Measurements from ENCODE around the gene TCF12.
A peak's percentile ranks its signal among the peaks of the same experiment; 100 is the strongest.
"Not testable (repeated sequence)": the region's sequence is repeated elsewhere in the genome, so short reads cannot be mapped to it uniquely, and the experiment has no call there.

Gene TCF12

GRCh38 chr15:57146506-57147201 is 228.2 kb downstream of the TCF12 start:
- DNase-seq, result peak; percentile 74 to 78

GRCh38 chr15:57147621-57148020 is 229.2 kb downstream of the TCF12 start:
- DNase-seq, result no peak

GRCh38 chr15:57148262-57148661 is 229.8 kb downstream of the TCF12 start:
- no peak for DNase-seq

GRCh38 chr15:57149196-57149595 is 230.8 kb downstream of the TCF12 start:
- no peak for DNase-seq

- no peak for DNase-seq
Measured at GRCh38 chr15:57150066-57150865, 231.8 kb downstream of the TCF12 start.

GRCh38 chr15:57150866-57151203 is 232.4 kb downstream of the TCF12 start:
- DNase-seq, result not testable (repeated sequence)

GRCh38 chr15:57152133-57152532 is 233.7 kb downstream of the TCF12 start:
- DNase-seq, result no peak

- no peak for DNase-seq
Measured at GRCh38 chr15:57152666-57153539, 234.5 kb downstream of the TCF12 start.

GRCh38 chr15:57156210-57156884 is 237.9 kb downstream of the TCF12 start:
- no peak for DNase-seq

- no peak for DNase-seq
Measured at GRCh38 chr15:57158589-57158988, 240.1 kb downstream of the TCF12 start.

GRCh38 chr15:57158997-57159668 is 240.7 kb downstream of the TCF12 start:
- no peak for DNase-seq

- DNase-seq, result no peak
Measured at GRCh38 chr15:57159767-57160166, 241.3 kb downstream of the TCF12 start.

GRCh38 chr15:57160823-57161560 is 242.5 kb downstream of the TCF12 start:
- no peak for DNase-seq

- DNase-seq, result not testable (repeated sequence)
Measured at GRCh38 chr15:57164251-57164650, 245.8 kb downstream of the TCF12 start.

- no peak for DNase-seq
Measured at GRCh38 chr15:57165992-57166391, 247.5 kb downstream of the TCF12 start.

GRCh38 chr15:57167821-57168395 is 249.5 kb downstream of the TCF12 start:
- no peak for DNase-seq

- no peak for DNase-seq
Measured at GRCh38 chr15:57169643-57170042, 251.2 kb downstream of the TCF12 start.

GRCh38 chr15:57171426-57171825 is 253.0 kb downstream of the TCF12 start:
- DNase-seq, result no peak

- DNase-seq, result no peak
Measured at GRCh38 chr15:57172925-57173324, 254.5 kb downstream of the TCF12 start.

GRCh38 chr15:57183041-57183440 is 264.6 kb downstream of the TCF12 start:
- DNase-seq, result no peak
